Activated CD8-positive, alpha-beta T cell treated with anti-CD3 and anti-CD28 coated beads for 36 hours (primary cell): Measurements from ENCODE around the gene MYO16. TPM values are rescaled to one million over a fixed set of nuclear protein-coding genes. Genes with fewer than 3 reads are reported as not detected.

Source experiments
- ATAC-seq: fragments of 200-7000 bp; cut with Tn5 transposase; one replicate; pipeline ENCODE4 v1.10.0; 2021; ENCODE audit warnings: mild to moderate bottlenecking, moderate library complexity
- CTCF ChIA-PET: fragments of 350-600 bp; sonication (Branson Sonifier 250); formaldehyde crosslinking; loops from one replicate; lab custom pipeline; 2021; ENCODE audit warnings: antibody characterized with exemption; lab: Charles Lee
- POLR2A ChIA-PET: fragments of 350-600 bp; sonication (Branson Sonifier 250); formaldehyde crosslinking; loops from one replicate; lab custom pipeline; 2021; ENCODE audit warnings: antibody characterized with exemption; lab: Charles Lee
- DNase-seq: peaks from one replicate; pipeline ENCODE4 v3.0.0-alpha.2; 2020
- H3K27ac Mint-ChIP-seq: one replicate; pipeline ENCODE4 v1.8.0; 2021; ENCODE audit warnings: mild to moderate bottlenecking, mixed read lengths
- H3K27me3 Mint-ChIP-seq: one replicate; pipeline ENCODE4 v1.8.0; 2021; ENCODE audit warnings: mixed read lengths
- H3K36me3 Mint-ChIP-seq: one replicate; pipeline ENCODE4 v1.8.0; 2021; ENCODE audit warnings: low read depth, mixed read lengths
- H3K4me1 Mint-ChIP-seq: one replicate; pipeline ENCODE4 v1.8.0; 2021; ENCODE audit warnings: low read depth, mixed read lengths
- H3K4me3 Mint-ChIP-seq: one replicate; pipeline ENCODE4 v1.8.0; 2021; ENCODE audit warnings: mild to moderate bottlenecking, moderate library complexity, mixed read lengths
- H3K9me3 Mint-ChIP-seq: one replicate; pipeline ENCODE4 v1.8.0; 2021; ENCODE audit warnings: mixed read lengths
- CTCF ChIP-seq: fragments of 200-600 bp; IDR thresholded peaks from one replicate; pipeline ENCODE4 v1.8.0; 2022; ENCODE audit warnings: antibody characterized with exemption, mild to moderate bottlenecking
- intact Hi-C: fragments of 100-400 bp; cut with micrococcal nuclease; formaldehyde crosslinking; loops from one replicate; pipeline ENCODE4 v1.10.0; 2022
- total RNA-seq, 2 experiments: library from RNA; stranded (reverse); gene quantifications; one replicate each; pipeline ENCODE4 v1.2.3, GENCODE V29; 2021

MYO16 gene
- total RNA-seq, 2 experiments from 2014 or later = not detected

GRCh38 chr13:108962654-108963053 lies 333.2 kb downstream of the MYO16 start:
- Mint-ChIP-seq H3K27ac (no peak overlapping the region), H3K27me3 (peaks cover 2% of the 10 kb centered on the region), H3K4me3 (no peak overlapping the region), H3K9me3 (no peaks in the 10 kb centered on the region), H3K4me1 (no peaks in the 10 kb centered on the region), H3K36me3 (no peaks in the 10 kb centered on the region)
- no peak for TF ChIP-seq CTCF
- ATAC-seq = no peak
- CTCF ChIA-PET = interaction anchor here (1.2 to 1.3 kb wide), 3 partner anchors 12 to 49 kb away, joined by 3 to 4 read pairs (median 3); no protein-coding TSS in a partner anchor
- no peak for DNase-seq
- POLR2A ChIA-PET = no interaction called here
- intact Hi-C loops = loop anchor here (5.0 kb wide), 1 partner anchor 1155 kb away; no protein-coding TSS in a partner anchor

GRCh38 chr13:108963276-108963810 lies 333.9 kb downstream of the MYO16 start:
- H3K27ac Mint-ChIP-seq = no peak overlapping the region
- CTCF ChIA-PET = interaction anchor here (0.9 kb wide), 1 partner anchor 1153 kb away, joined by 3 read pairs; no protein-coding TSS in a partner anchor
- no peak overlapping the region for H3K4me3 Mint-ChIP-seq
- TF ChIP-seq CTCF = no peak
- no peak for DNase-seq
- intact Hi-C loops = loop anchor here (5.0 kb wide), 1 partner anchor 1154 kb away; no protein-coding TSS in a partner anchor
- no peaks in the 10 kb centered on the region for H3K9me3 Mint-ChIP-seq
- no peak for ATAC-seq
- H3K27me3 Mint-ChIP-seq = peaks cover 2% of the 10 kb centered on the region
- no peaks in the 10 kb centered on the region for H3K4me1 Mint-ChIP-seq
- H3K36me3 Mint-ChIP-seq = no peaks in the 10 kb centered on the region
- POLR2A ChIA-PET = no interaction called here

GRCh38 chr13:108963846-108964600 lies 334.6 kb downstream of the MYO16 start:
- no peaks in the 10 kb centered on the region for H3K36me3 Mint-ChIP-seq
- no peaks in the 10 kb centered on the region for H3K9me3 Mint-ChIP-seq
- intact Hi-C loops = loop anchor here (5.0 kb wide), 1 partner anchor 1153 kb away; no protein-coding TSS in a partner anchor
- H3K4me3 Mint-ChIP-seq = no peak overlapping the region
- CTCF ChIA-PET = interaction anchor here (0.9 kb wide), 1 partner anchor 1152 kb away, joined by 3 read pairs; no protein-coding TSS in a partner anchor
- peaks cover 2% of the 10 kb centered on the region for H3K27me3 Mint-ChIP-seq
- DNase-seq (no peak), ATAC-seq (no peak)
- POLR2A ChIA-PET = no interaction called here
- H3K4me1 Mint-ChIP-seq = no peaks in the 10 kb centered on the region
- H3K27ac Mint-ChIP-seq = no peak overlapping the region
- TF ChIP-seq CTCF = no peak

- Mint-ChIP-seq H3K27ac (no peak overlapping the region), H3K4me1 (no peaks in the 10 kb centered on the region), H3K4me3 (no peak overlapping the region), H3K9me3 (no peaks in the 10 kb centered on the region), H3K36me3 (no peaks in the 10 kb centered on the region), H3K27me3 (peaks cover 2% of the 10 kb centered on the region)
- POLR2A ChIA-PET = no interaction called here
- intact Hi-C loops = loop anchor here (5.0 kb wide), 1 partner anchor 1153 kb away; no protein-coding TSS in a partner anchor
- TF ChIP-seq CTCF = no peak
- no peak for ATAC-seq
- CTCF ChIA-PET = no interaction called here
- no peak for DNase-seq
Measured at GRCh38 chr13:108964606-108965005, 335.2 kb downstream of the MYO16 start.

GRCh38 chr13:108967371-108967770 lies 338.0 kb downstream of the MYO16 start:
- Mint-ChIP-seq H3K4me3 (no peak overlapping the region), H3K36me3 (no peaks in the 10 kb centered on the region)
- CTCF ChIA-PET = no interaction called here

More at GRCh38 chr13:108967371-108967770, 338.0 kb downstream of the MYO16 start:
- POLR2A ChIA-PET = no interaction called here
- no peaks in the 10 kb centered on the region for H3K9me3 Mint-ChIP-seq
- H3K27ac Mint-ChIP-seq = no peak overlapping the region
- intact Hi-C loops = no loop called here
- DNase-seq (no peak), ATAC-seq (no peak)
- no peak for TF ChIP-seq CTCF
- peaks cover 2% of the 10 kb centered on the region for H3K27me3 Mint-ChIP-seq
- no peaks in the 10 kb centered on the region for H3K4me1 Mint-ChIP-seq
